Glutamatergic neuron (in vitro differentiated cells): ENCODE results near the gene QSOX1. TPM values are rescaled to one million over a fixed set of nuclear protein-coding genes. Genes with fewer than 3 reads are reported as not detected.

Experiments used
- DNase-seq: peaks from one replicate; pipeline ENCODE4 v3.0.0; 2022
- H3K27ac Mint-ChIP-seq: one replicate; pipeline ENCODE4 v1.8.0; 2020; ENCODE audit warnings: mild to moderate bottlenecking, mixed read lengths, inconsistent platforms; ENCODE audit not compliant: unreplicated experiment
- H3K27me3 Mint-ChIP-seq: one replicate; pipeline ENCODE4 v1.8.0; 2020; ENCODE audit warnings: mild to moderate bottlenecking, moderate library complexity, mixed read lengths, inconsistent platforms; ENCODE audit not compliant: unreplicated experiment
- H3K36me3 Mint-ChIP-seq: one replicate; pipeline ENCODE4 v1.8.0; 2020; ENCODE audit warnings: mild to moderate bottlenecking, mixed read lengths, inconsistent platforms; ENCODE audit not compliant: unreplicated experiment
- H3K4me1 Mint-ChIP-seq: one replicate; pipeline ENCODE4 v1.8.0; 2020; ENCODE audit warnings: mild to moderate bottlenecking, low read depth, mixed read lengths, inconsistent platforms; ENCODE audit not compliant: unreplicated experiment
- H3K4me3 Mint-ChIP-seq: one replicate; pipeline ENCODE4 v1.8.0; 2020; ENCODE audit warnings: mild to moderate bottlenecking, mixed read lengths, inconsistent platforms; ENCODE audit not compliant: unreplicated experiment
- H3K9me3 Mint-ChIP-seq: one replicate; pipeline ENCODE4 v1.8.0; 2020; ENCODE audit warnings: mild to moderate bottlenecking, moderate library complexity, mixed read lengths, inconsistent platforms; ENCODE audit not compliant: unreplicated experiment
- CTCF ChIP-seq: fragments of 200-600 bp; sonication (generic); IDR thresholded peaks from one replicate; pipeline ENCODE4 v1.5.0; 2021; ENCODE audit not compliant: partially characterized antibody, unreplicated experiment
- total RNA-seq: library from RNA; stranded (reverse); fragmentation: NEBNext Ultra II Directional; extraction: Animal tissue kit (Norgen Biotek cat#: 25700); gene quantifications from one replicate; pipeline ENCODE4 v1.2.1, GENCODE V29; 2021; ENCODE audit not compliant: unreplicated experiment

The QSOX1 gene
- total RNA-seq, 1 donor from 2014 or later = 46.1 TPM

DNA sequence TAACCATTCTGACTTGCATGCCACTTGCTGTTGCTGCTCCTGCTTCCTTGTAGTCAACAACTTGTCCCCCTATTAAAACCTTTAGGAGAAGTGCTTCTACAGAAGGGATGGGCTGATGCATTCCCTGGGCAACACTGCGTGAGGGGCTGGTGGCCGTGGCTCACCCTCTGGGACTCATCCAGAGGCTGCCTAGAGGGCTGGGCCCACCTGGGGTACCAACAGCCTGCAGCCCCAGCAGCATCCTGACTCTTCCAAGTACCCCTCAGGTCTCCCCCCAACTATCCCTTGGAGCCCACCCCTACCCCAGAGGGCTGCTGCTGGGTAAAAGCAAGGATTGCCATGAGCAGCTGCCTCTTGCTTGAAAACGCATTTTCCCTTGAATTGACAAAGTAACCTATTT lies 40.7 kb downstream of the QSOX1 start:
- H3K27me3 Mint-ChIP-seq = peaks cover 27% of the 10 kb centered on the region
- H3K9me3 Mint-ChIP-seq = peaks cover 19% of the 10 kb centered on the region
- peak overlapping the region; percentile 95 for H3K27ac Mint-ChIP-seq
- peaks cover 31% of the 10 kb centered on the region for H3K4me1 Mint-ChIP-seq
- peak overlapping the region; percentile 30 for H3K4me3 Mint-ChIP-seq
- TF ChIP-seq CTCF = no peak
- DNase-seq = no peak
- H3K36me3 Mint-ChIP-seq = peaks cover 26% of the 10 kb centered on the region

DNA sequence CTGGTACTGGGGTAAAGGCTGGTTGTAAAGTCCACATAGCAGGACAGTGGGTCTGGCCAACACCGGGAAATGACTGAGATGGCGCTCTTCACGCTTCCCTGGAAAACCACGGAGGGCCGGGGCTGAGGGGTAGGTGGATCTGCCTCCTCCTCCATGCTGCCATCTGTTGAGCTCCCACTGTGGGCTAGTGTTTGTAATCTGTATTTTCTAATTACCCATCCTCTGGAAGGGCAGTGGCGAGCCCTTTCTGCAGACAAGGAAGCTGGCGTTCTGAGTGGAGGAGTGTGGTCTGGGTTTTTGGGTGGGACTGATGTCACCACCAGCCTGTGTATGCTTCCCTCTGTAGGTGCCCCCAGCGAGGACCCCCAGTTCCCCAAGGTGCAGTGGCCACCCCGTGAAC lies 41.2 kb downstream of the QSOX1 start:
- H3K4me3 Mint-ChIP-seq = peak overlapping the region; percentile 30
- no peak for TF ChIP-seq CTCF
- peaks cover 26% of the 10 kb centered on the region for H3K36me3 Mint-ChIP-seq
- H3K27ac Mint-ChIP-seq = peak overlapping the region; percentile 95
- H3K27me3 Mint-ChIP-seq = peaks cover 27% of the 10 kb centered on the region
- peaks cover 19% of the 10 kb centered on the region for H3K9me3 Mint-ChIP-seq
- H3K4me1 Mint-ChIP-seq = peaks cover 31% of the 10 kb centered on the region
- no peak for DNase-seq

- Mint-ChIP-seq H3K27me3 (peaks cover 27% of the 10 kb centered on the region), H3K36me3 (peaks cover 21% of the 10 kb centered on the region), H3K27ac (no peak overlapping the region), H3K4me3 (no peak overlapping the region), H3K9me3 (peaks cover 19% of the 10 kb centered on the region), H3K4me1 (peaks cover 28% of the 10 kb centered on the region)
- no peak for DNase-seq
- TF ChIP-seq CTCF = no peak
Observed at GRCh38 chr1:180196436-180197003, 41.9 kb downstream of the QSOX1 start.

DNA sequence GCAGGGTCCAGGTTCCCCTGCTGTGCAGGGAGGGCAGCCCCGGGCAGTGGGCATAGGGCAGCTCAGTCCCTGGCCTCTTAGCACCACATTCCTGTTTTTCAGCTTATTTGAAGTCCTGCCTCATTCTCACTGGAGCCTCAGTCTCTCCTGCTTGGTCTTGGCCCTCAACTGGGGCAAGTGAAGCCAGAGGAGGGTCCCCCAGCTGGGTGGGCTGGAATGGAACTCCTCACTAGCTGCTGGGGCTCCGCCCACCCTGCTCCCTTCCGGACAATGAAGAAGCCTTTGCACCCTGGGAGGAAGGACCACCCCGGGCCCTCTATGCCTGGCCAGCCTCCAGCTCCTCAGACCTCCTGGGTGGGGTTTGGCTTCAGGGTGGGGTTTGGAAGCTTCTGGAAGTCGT lies 42.6 kb downstream of the QSOX1 start:
- TF ChIP-seq CTCF = no peak
- H3K4me3 Mint-ChIP-seq = no peak overlapping the region
- no peak overlapping the region for H3K27ac Mint-ChIP-seq
- H3K36me3 Mint-ChIP-seq = peaks cover 14% of the 10 kb centered on the region
- peaks cover 24% of the 10 kb centered on the region for H3K4me1 Mint-ChIP-seq
- DNase-seq = no peak
- H3K27me3 Mint-ChIP-seq = peaks cover 25% of the 10 kb centered on the region
- peaks cover 18% of the 10 kb centered on the region for H3K9me3 Mint-ChIP-seq

DNA sequence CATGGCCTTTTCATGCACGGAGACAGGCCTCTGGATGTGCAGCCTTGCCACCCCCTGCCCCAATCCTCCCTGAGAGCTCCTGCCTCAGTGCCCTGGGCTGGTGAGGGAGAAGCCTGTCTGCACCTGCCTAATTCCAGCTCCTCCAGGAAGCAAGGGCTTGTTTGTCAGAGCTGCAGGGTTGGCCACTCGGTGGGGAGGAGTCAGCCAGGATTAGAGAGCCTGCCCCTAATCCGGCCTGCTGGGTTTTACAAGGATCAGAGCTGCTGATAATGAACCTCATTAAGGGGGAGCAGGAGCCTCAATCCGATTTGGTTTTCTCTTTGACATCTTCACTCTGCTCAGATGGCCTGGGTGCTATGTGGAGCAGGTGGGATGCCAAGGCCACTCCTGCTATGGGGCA lies 43.5 kb downstream of the QSOX1 start:
- no peak for TF ChIP-seq CTCF
- Mint-ChIP-seq H3K9me3 (peaks cover 12% of the 10 kb centered on the region), H3K36me3 (peaks cover 4% of the 10 kb centered on the region), H3K27me3 (peaks cover 17% of the 10 kb centered on the region), H3K4me3 (no peak overlapping the region), H3K4me1 (peaks cover 14% of the 10 kb centered on the region), H3K27ac (no peak overlapping the region)
- no peak for DNase-seq
